Chondrocyte (in vitro differentiated cells): ENCODE data around the gene B4GALNT2. TPM values are rescaled to one million over a fixed set of nuclear protein-coding genes. Genes with fewer than 3 reads are reported as not detected.

Experiments
- DNase-seq: peaks from one replicate; pipeline ENCODE4 v3.0.0; 2021; ENCODE audit warnings: mixed read lengths, low spot score
- H3K27ac Mint-ChIP-seq: one replicate; pipeline ENCODE4 v1.8.0; 2021; ENCODE audit warnings: mild to moderate bottlenecking, moderate library complexity, mixed read lengths; ENCODE audit not compliant: unreplicated experiment
- H3K27me3 Mint-ChIP-seq: 2 replicates; pipeline ENCODE4 v1.8.0; 2021; ENCODE audit warnings: low read depth, mixed read lengths
- H3K36me3 Mint-ChIP-seq: 2 replicates; pipeline ENCODE4 v1.8.0; 2021; ENCODE audit warnings: low read depth, mixed read lengths
- H3K4me1 Mint-ChIP-seq: 2 replicates; pipeline ENCODE4 v1.8.0; 2021; ENCODE audit warnings: low read depth, mild to moderate bottlenecking, mixed read lengths
- H3K4me3 Mint-ChIP-seq: one replicate; pipeline ENCODE4 v1.8.0; 2021; ENCODE audit warnings: mild to moderate bottlenecking, moderate library complexity, mixed read lengths; ENCODE audit not compliant: unreplicated experiment
- H3K9me3 Mint-ChIP-seq: 2 replicates; pipeline ENCODE4 v1.8.0; 2021; ENCODE audit warnings: low read depth, mixed read lengths
- CTCF ChIP-seq: fragments of 200-600 bp; sonication (generic); IDR thresholded peaks from 2 replicates; pipeline ENCODE4 v1.5.0; 2021; ENCODE audit warnings: antibody characterized with exemption, mild to moderate bottlenecking, moderate library complexity
- total RNA-seq: library from RNA; stranded (reverse); gene quantifications from 3 replicates; pipeline ENCODE4 v1.2.1, GENCODE V29; 2021

Gene B4GALNT2
- total RNA-seq, 1 donor from 2014 or later: not detected

- Mint-ChIP-seq H3K27ac (no peak overlapping the region), H3K36me3 (no peaks in the 10 kb centered on the region), H3K4me1 (peaks cover 3% of the 10 kb centered on the region), H3K27me3 (peaks cover 14% of the 10 kb centered on the region), H3K9me3 (no peaks in the 10 kb centered on the region), H3K4me3 (no peak overlapping the region)
- no peak for TF ChIP-seq CTCF
- DNase-seq: no peak
These were observed 85.3 kb downstream of the B4GALNT2 start for GRCh38 chr17:49217651-49218413.

GRCh38 chr17:49218941-49219913, 86.7 kb downstream of the B4GALNT2 start:
- Mint-ChIP-seq H3K4me1 (peaks cover 12% of the 10 kb centered on the region), H3K9me3 (no peaks in the 10 kb centered on the region), H3K27me3 (peaks cover 25% of the 10 kb centered on the region), H3K36me3 (no peaks in the 10 kb centered on the region), H3K27ac (no peak overlapping the region), H3K4me3 (no peak overlapping the region)
- DNase-seq: no peak
- peak; percentile 22 for TF ChIP-seq CTCF

- Mint-ChIP-seq H3K27me3 (peaks cover 30% of the 10 kb centered on the region), H3K4me3 (no peak overlapping the region), H3K36me3 (no peaks in the 10 kb centered on the region), H3K9me3 (no peaks in the 10 kb centered on the region), H3K4me1 (peaks cover 12% of the 10 kb centered on the region), H3K27ac (no peak overlapping the region)
- no peak for DNase-seq
- no peak for TF ChIP-seq CTCF
These were observed 87.4 kb downstream of the B4GALNT2 start for GRCh38 chr17:49219987-49220386.

- H3K9me3 Mint-ChIP-seq: no peaks in the 10 kb centered on the region
- H3K4me3 Mint-ChIP-seq: no peak overlapping the region
- no peaks in the 10 kb centered on the region for H3K36me3 Mint-ChIP-seq
- no peak for DNase-seq
- H3K4me1 Mint-ChIP-seq: peaks cover 12% of the 10 kb centered on the region
- peaks cover 52% of the 10 kb centered on the region for H3K27me3 Mint-ChIP-seq
- H3K27ac Mint-ChIP-seq: no peak overlapping the region
- no peak for TF ChIP-seq CTCF
These were observed 90.6 kb downstream of the B4GALNT2 start for GRCh38 chr17:49223168-49223516.

- Mint-ChIP-seq H3K36me3 (no peaks in the 10 kb centered on the region), H3K27ac (no peak overlapping the region), H3K27me3 (peaks cover 53% of the 10 kb centered on the region), H3K4me3 (peak overlapping the region; percentile 51), H3K9me3 (no peaks in the 10 kb centered on the region), H3K4me1 (peaks cover 12% of the 10 kb centered on the region)
- TF ChIP-seq CTCF: peak; percentile 89
- DNase-seq: no peak
These were observed 91.1 kb downstream of the B4GALNT2 start for GRCh38 chr17:49223517-49224197.
